Testis (tissue), 2 donors: ENCODE data around the gene SEMA3F.

Experiments used
- CTCF ChIP-seq, 3 experiments: fragments of 450-650 bp in 2 of 3; fragments of 200-600 bp in 1 of 3; sonication (generic) in 1 of 3; IDR thresholded peaks; one replicate each; pipeline ENCODE4 v1.5.1; 2016 to 2019; ENCODE audit warnings: antibody characterized with exemption in 3 of 3, mild to moderate bottlenecking in 2 of 3, moderate library complexity in 1 of 3
- POLR2A ChIP-seq: fragments of 450-650 bp; IDR thresholded peaks from one replicate; pipeline ENCODE4 v1.6.1; 2017; ENCODE audit warnings: antibody characterized with exemption, mild to moderate bottlenecking, moderate library complexity

GRCh38 chr3:50163572-50164455 is 8.7 kb downstream of the SEMA3F start:
- no peak for TF ChIP-seq CTCF (IDR thresholded peaks at IDR 0.05)
- no peak for TF ChIP-seq POLR2A
